Right ventricle myocardium superior (tissue), 1 donor: Measurements from ENCODE around the gene DELE1. TPM values are rescaled to one million over a fixed set of nuclear protein-coding genes. Genes with fewer than 3 reads are reported as not detected.
"Not testable (repeated sequence)": the region's sequence is repeated elsewhere in the genome, so short reads cannot be mapped to it uniquely, and the experiment has no call there.

Experiments used
- ATAC-seq: fragments of 200-7000 bp; cut with Tn5 transposase; one replicate; pipeline ENCODE4 v1.9.1; 2020; ENCODE audit warnings: mild to moderate bottlenecking; ENCODE audit not compliant: poor library complexity
- DNase-seq: peaks from one replicate; pipeline ENCODE4 v3.0.0-alpha.2; 2020
- intact Hi-C: fragments of 100-400 bp; cut with DNase I; formaldehyde crosslinking; loops from one replicate; pipeline ENCODE4 v1.11.2; 2022
- total RNA-seq: library from RNA; stranded (reverse); fragmentation: NEBNext Ultra II Directional; extraction: Animal tissue kit (Norgen Biotek cat#: 25700); gene quantifications from one replicate; pipeline ENCODE4 v1.2.1, GENCODE V29; 2021
- donor health status: DM: no; HTN: yes; CAD: no; lungs with severe emphysema.

DELE1 gene
- total RNA-seq, 1 donor from 2014 or later: 99.4 TPM

DNA sequence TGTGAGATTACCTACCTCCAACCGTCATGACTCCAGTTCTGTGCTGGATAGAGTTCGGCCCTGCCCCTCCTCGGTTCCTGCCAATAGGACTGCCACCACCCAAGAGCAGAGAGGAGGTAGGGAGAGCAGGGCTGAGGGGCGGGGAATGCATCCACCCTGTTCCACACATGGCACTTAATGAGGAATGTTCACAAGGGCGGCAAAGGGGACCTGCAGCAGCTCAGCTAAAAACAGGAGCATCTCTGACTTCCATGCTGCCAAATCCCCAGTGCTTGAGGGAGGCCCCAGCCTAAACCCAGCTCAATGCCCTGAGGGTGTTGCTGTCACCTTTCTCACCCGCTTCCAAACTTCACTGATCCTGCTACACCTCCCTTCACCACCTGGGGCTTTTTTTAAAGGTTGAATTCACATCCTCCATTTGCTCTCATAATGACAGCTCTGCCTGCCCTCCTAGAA lies 7.8 kb upstream of the DELE1 start:
- DNase-seq (no peak), ATAC-seq (peak; percentile 82)
- intact Hi-C loops: no loop called here

GRCh38 chr5:141916522-141916921 lies 7.1 kb upstream of the DELE1 start:
- intact Hi-C loops: no loop called here
- no peak for DNase-seq
- ATAC-seq: no peak

DNA sequence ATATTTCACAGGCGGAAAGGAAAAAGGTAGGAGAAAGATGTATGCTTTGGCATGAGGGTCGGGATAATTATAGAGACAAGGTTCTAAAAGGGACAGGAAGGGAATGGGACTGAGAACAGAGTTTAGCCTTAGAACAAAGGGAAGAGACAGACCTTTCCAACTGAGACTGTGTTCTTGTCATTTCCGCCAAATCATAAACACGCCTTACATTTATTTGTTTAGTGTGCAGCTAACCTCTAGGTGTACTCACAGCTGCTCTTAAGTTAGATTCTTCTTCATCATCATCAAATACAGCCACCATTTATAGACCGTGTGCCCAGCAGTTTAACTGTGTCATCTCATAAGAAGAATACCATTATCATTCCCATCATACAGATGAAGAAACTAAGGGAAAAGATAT lies 5.9 kb upstream of the DELE1 start:
- intact Hi-C loops: no loop called here
- DNase-seq (no peak), ATAC-seq (no peak)

DNA sequence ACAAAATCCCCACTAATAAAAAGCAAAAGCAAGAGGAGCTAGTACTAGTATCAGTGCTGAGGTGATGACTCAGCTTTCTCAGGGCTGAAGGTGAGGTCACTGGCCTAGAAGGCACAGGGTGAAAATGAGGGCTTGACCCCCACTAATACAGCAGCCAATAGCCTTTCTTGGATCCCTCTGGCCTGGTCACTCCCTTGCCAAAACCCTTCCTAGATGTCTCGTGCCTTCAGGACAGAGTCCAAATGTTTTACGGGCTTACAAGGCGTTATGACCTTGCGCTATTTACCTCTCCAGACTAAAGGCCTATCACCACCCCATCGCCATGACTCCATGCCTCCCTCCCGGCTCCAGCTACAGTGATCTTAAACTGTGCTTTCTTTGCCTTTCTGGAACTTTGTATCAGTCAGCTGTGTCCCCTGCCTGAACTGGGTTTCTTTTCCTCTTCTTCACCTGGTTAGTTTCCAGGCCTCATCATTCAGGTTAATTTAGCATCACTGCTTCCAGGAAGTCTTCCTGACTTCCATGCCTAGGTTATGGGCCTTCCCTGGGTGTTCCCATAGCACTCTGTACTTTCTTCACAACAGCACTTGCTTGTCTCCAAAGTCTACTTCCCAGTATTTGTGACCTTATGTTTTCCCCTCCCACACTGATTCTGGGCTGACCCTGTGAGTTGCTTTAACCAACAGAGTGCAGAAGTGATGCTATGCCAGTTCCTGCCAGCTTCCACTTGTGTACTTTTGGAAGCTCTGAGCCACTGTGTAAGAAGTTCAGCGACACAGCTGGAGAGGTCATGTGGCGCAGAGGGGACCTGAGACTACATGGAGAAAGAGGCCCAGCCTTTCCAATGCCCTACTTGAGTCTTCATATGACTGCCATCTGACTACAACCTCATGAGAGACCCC lies 4.2 kb upstream of the DELE1 start:
- no peak for DNase-seq
- intact Hi-C loops: loop anchor here (5.0 kb wide), 1 partner anchor 38 kb away; the partner anchor contains the start of gene PCDH12
- no peak for ATAC-seq

- DNase-seq: no peak
- ATAC-seq: no peak
- intact Hi-C loops: loop anchor here (5.0 kb wide), 1 partner anchor 37 kb away; the partner anchor contains the start of gene PCDH12
Observed at GRCh38 chr5:141920771-141921170, 2.9 kb upstream of the DELE1 start.

DNA sequence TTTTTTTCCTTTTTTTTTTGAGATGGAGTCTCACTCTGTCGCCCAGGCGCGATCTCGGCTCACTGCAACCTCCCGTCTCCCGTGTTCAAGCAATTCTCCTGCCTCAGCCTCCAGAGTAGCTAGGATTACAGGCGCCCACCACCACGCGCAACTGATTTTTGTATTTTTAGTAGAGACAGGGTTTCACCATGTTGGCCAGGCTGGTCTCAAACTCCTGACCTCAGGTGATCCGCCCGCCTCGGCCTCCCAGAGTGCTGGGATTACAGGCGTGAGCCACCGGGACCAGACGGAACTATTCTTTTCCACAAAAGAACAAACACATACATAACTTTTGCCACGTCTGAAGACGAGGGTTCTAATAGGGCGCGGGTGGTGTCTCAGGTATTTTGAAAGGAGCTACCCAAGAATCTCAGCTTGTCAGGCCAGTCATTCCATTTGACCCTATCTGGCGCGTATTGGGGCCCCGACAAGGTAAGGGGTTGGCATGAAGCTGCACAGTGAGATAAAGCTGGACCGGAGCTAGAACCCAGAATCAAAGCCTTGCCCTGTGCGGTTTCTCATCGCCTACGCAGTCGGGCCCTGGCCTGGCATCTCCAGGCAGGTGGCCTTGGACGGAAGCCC lies 734 bp upstream of the DELE1 start:
- intact Hi-C loops: loop anchor here (5.0 kb wide), 1 partner anchor 34 kb away; the partner anchor contains the start of gene PCDH12
- not testable (repeated sequence) for DNase-seq
- ATAC-seq: peak; percentile 16

- DNase-seq (no peak), ATAC-seq (no peak)
- intact Hi-C loops: no loop called here
Observed at GRCh38 chr5:141926434-141926833, 2.8 kb downstream of the DELE1 start.

DNA sequence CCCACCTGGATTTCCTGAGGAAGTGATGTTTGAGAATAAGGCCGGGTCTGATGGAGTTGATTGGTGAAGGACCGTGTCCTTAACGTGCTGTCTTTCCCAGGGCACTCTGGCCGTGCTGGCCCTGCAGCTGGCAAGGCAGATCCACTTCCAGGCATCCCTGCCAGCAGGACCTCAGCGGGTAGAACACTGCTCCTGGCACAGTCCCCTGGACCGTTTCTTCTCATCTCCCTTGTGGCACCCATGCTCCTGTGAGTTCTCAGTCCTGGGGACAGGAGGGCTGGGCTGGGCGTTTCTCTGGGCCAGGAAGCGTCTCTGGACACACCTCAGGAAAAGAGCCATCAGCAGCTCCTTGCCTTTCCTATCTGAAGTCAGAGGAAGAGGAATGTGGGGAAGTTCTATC lies 4.4 kb downstream of the DELE1 start:
- intact Hi-C loops: no loop called here
- ATAC-seq: no peak
- DNase-seq: no peak

DNA sequence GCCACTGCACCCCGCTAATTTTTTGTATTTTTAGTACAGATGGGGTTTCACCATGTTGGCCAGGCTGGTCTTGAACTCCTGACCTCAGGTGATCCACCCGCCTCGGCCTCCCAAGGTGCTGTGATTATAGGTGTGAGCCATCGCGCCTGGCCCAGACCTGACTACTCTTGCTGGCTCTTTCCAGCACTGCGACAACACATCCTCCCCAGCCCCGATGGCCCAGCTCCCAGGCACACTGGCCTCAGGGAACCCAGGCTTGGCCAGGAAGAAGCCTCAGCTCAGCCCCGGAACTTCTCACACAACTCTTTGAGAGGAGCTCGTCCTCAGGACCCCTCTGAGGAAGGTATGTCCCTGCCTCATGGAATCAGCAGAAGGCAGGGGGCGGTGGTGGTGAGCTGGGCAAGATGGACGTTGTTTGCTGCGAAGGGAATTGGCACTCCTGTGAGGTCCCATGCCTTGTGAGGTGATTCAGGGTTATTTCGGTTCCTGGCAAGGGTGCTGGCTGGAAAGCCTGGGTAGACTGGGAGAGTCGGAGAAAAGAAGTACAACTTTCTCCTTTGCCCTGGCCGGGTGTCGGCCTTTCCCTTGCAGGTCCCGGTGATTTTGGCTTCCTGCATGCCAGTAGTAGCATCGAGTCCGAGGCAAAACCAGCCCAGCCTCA lies 5.9 kb downstream of the DELE1 start:
- ATAC-seq: no peak
- DNase-seq: no peak
- intact Hi-C loops: no loop called here

DNA sequence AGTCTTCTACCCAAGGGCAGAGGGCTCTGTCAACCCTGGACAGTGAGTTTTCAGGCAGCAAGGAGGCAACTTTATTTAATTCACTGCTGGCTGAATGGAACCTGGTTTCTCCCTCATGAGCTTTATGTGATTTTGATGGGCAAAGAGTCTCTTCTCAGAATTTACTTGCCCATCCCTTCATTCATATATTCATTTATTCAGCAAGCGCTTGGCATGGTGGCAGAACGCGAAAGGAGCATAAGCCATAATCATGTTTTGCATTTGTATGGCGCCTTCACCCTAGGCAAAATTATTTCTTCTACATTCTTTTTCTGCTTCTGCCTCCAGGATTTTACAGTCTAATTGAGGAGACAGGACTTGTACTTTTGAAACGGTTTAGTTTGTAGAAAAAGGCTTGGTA lies 8.0 kb downstream of the DELE1 start:
- intact Hi-C loops: no loop called here
- ATAC-seq (no peak), DNase-seq (no peak)

DNA sequence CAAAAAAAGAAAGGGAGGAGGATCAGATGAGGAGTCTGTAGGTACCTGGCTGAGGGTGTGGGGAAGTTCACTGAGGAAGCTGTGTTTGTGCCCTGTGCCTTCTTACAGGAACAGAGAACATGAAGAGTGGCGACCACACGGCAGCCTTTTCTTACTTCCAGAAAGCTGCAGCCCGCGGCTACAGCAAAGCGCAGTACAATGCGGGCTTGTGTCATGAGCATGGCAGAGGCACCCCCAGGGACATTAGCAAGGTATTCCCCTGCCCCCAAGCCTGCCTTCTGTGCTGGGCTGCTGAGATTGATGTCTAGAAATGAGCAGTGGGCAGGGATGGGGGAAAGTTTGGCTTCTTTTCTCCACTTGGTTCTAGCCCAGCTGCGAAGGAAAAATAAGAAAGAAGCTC lies 9.5 kb downstream of the DELE1 start:
- DNase-seq (no peak), ATAC-seq (no peak)
- intact Hi-C loops: no loop called here

DNA sequence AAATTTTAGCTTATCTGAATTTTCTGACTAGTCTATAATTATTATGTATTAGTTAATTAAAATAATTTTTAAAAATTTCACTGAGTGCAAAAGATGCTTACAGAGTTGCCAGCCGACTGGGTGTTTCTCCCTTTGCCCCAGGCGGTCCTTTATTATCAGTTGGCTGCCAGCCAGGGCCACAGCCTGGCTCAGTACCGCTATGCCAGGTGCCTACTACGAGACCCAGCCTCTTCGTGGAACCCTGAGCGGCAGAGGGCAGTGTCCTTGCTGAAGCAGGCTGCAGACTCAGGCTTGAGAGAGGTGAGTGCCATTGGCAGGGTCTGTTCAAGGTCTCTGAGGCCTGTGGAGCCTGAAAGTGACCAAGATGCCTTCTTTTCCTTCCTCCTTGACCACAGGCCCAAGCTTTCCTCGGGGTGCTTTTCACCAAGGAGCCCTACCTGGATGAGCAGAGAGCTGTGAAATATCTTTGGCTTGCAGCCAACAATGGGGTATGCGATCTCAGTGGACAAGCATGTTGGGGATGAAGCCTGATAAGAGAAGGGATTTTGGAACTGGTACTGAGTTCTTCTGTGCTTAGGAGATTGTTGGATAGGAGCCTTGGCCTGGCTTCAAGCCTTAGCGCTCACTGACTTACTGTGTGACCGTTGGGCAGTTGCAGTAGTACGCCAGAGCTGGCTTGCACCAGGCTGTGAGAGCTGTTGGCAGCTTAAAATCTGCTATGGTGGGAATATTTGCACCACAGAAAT lies 10.6 kb downstream of the DELE1 start:
- ATAC-seq: peak; percentile 88
- intact Hi-C loops: no loop called here
- DNase-seq: peak; percentile 84

GRCh38 chr5:141935538-141935937 lies 11.9 kb downstream of the DELE1 start:
- no peak for DNase-seq
- no peak for ATAC-seq
- intact Hi-C loops: no loop called here

GRCh38 chr5:141940695-141941271 lies 17.1 kb downstream of the DELE1 start:
- peak; percentile 30 for ATAC-seq
- no peak for DNase-seq
- intact Hi-C loops: no loop called here

DNA sequence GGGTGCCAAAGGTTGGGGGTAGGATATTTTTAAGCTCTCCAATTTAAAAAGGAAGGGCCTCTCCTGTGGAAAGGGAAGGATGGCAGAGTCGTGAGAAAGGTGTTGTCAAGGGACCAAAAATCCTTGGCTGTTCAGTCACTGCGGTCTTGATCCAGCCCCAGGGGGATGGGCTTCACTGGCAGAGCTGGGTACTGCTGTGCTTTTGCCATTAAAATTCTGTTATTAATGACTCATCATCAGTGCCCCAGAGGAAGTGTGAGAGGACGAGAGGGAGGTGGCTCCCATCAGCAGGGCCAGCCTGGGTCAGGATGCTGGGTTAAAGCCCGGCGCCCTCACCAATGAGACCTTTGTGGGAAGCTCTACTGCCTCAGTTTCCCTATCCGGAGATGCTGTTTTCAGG lies 17.6 kb downstream of the DELE1 start:
- intact Hi-C loops: no loop called here
- ATAC-seq (peak; percentile 3), DNase-seq (no peak)

- intact Hi-C loops: no loop called here
- no peak for ATAC-seq
- DNase-seq: no peak
Observed at GRCh38 chr5:141941779-141942178, 18.1 kb downstream of the DELE1 start.

DNA sequence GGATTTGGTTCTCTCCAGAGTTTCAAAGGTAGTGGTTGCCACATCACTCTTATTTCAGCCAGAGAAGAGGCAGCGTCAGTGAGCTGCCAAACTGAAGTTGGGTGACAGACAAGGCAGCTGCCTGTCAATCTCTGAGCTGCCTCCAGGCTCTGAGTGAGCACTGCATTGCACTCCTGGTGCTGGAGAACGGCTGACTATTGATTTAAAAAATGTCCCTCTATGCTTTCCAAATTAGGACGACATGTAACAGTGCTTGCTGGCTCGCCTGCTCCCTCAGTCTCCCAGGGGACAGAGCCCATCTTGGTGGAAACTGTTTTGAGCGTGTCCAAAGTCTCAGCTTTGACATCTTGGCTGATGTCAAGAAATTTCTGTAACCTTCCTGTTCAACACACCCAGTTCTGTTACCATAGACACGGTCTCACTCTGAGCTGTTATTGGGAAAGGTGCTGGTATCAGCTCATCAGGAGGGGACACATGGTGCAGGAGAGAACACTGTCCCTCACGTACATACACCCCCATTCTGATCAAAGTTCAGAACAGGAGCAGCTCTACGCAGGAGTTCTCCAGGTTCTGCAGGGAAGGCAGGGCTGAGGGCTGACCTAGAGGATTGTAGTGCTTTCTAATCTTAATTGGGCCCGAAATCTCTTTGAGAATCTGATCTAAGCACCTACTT lies 18.6 kb downstream of the DELE1 start:
- intact Hi-C loops: no loop called here
- ATAC-seq (no peak), DNase-seq (no peak)

- intact Hi-C loops: no loop called here
- DNase-seq (no peak), ATAC-seq (no peak)
Observed at GRCh38 chr5:141944076-141944475, 20.4 kb downstream of the DELE1 start.
